HepG2 (cell line): ENCODE results near the gene AHSA1. TPM values are rescaled to one million over a fixed set of nuclear protein-coding genes. Genes with fewer than 3 reads are reported as not detected.
A peak's percentile ranks its signal among the peaks of the same experiment; 100 is the strongest.

Experiments used
- CCDC6 ChIP-seq: sonication (generic); formaldehyde crosslinking; IDR thresholded peaks from 2 replicates; pipeline ENCODE4 v1.8.1; 2022; ENCODE audit warnings: mild to moderate bottlenecking, missing genetic modification reagents, moderate library complexity
- GABPA ChIP-seq, 2 experiments: IDR thresholded peaks; 2 replicates each; pipeline ENCODE4 v1.6.1; 2011 to 2016; ENCODE audit warnings: low read depth in 2 of 2, low read length in 1 of 2, missing biosample characterization in 1 of 2, missing genetic modification characterization in 1 of 2
- GMEB2 ChIP-seq: IDR thresholded peaks from 2 replicates; pipeline ENCODE4 v1.6.1; 2016; ENCODE audit warnings: missing biosample characterization, missing genetic modification reagents, low read depth
- HMGXB4 ChIP-seq, 2 experiments: sonication (generic) in 1 of 2; formaldehyde crosslinking in 1 of 2; IDR thresholded peaks; 2 replicates each; pipeline versions ENCODE4 v1.4.0 to v1.6.1; 2018 to 2020; ENCODE audit warnings: missing genetic modification reagents in 2 of 2, borderline replicate concordance in 1 of 2, low read depth in 1 of 2, mild to moderate bottlenecking in 1 of 2, missing biosample characterization in 1 of 2
- JUNB ChIP-seq: sonication (generic); formaldehyde crosslinking; IDR thresholded peaks from 2 replicates; pipeline ENCODE4 v1.8.0; 2022; ENCODE audit warnings: missing genetic modification reagents, mild to moderate bottlenecking, borderline replicate concordance
- MTF1 ChIP-seq: sonication (generic); formaldehyde crosslinking; IDR thresholded peaks from 2 replicates; pipeline ENCODE4 v1.5.0; 2020; ENCODE audit warnings: missing genetic modification reagents
- MTF2 ChIP-seq: sonication (generic); formaldehyde crosslinking; IDR thresholded peaks from 2 replicates; pipeline ENCODE4 v1.5.0; 2020; ENCODE audit warnings: missing genetic modification reagents, borderline replicate concordance
- PCBP2 ChIP-seq: fragments of 200-400 bp; formaldehyde crosslinking; optimal IDR thresholded peaks from 2 replicates; pipeline ENCODE3; 2018; ENCODE audit warnings: low read length, low read depth; ENCODE audit not compliant: poor library complexity, severe bottlenecking
- PHF5A ChIP-seq: IDR thresholded peaks from one replicate; pipeline ENCODE4 v1.6.1; 2018; ENCODE audit warnings: low read depth, missing genetic modification reagents; ENCODE audit not compliant: unreplicated experiment
- RBFOX2 ChIP-seq: fragments of 200-400 bp; formaldehyde crosslinking; IDR thresholded peaks from 2 replicates; pipeline ENCODE4 v1.6.1; 2017; ENCODE audit warnings: low read depth, mild to moderate bottlenecking, low read length
- TBP ChIP-seq: sonication (generic); formaldehyde crosslinking; IDR thresholded peaks from 2 replicates; pipeline ENCODE4 v1.5.0; 2020; ENCODE audit warnings: missing genetic modification reagents
- ZBTB1 ChIP-seq: sonication (generic); formaldehyde crosslinking; IDR thresholded peaks from 2 replicates; pipeline ENCODE4 v1.4.0; 2020; ENCODE audit warnings: missing genetic modification reagents, borderline replicate concordance
- ZBTB44 ChIP-seq: sonication (generic); formaldehyde crosslinking; IDR thresholded peaks from 2 replicates; pipeline ENCODE4 v1.4.0; 2020; ENCODE audit warnings: missing genetic modification reagents
- ZBTB7B ChIP-seq: sonication (generic); formaldehyde crosslinking; IDR thresholded peaks from 2 replicates; pipeline ENCODE4 v1.4.0; 2020; ENCODE audit warnings: missing genetic modification reagents
- ZC3H13 ChIP-seq: sonication (generic); formaldehyde crosslinking; IDR thresholded peaks from 2 replicates; pipeline ENCODE4 v1.8.1; 2023; ENCODE audit warnings: mild to moderate bottlenecking, missing genetic modification reagents, moderate library complexity
- ZNF280B ChIP-seq: sonication (generic); formaldehyde crosslinking; IDR thresholded peaks from 2 replicates; pipeline ENCODE4 v1.5.0; 2020; ENCODE audit warnings: missing genetic modification reagents, mild to moderate bottlenecking, borderline replicate concordance
- ZNF513 ChIP-seq: sonication (generic); formaldehyde crosslinking; conservative IDR thresholded peaks from 2 replicates; pipeline ENCODE4 v1.5.0; 2020; ENCODE audit warnings: missing genetic modification reagents
- ZNF550 ChIP-seq: sonication (generic); formaldehyde crosslinking; IDR thresholded peaks from 2 replicates; pipeline ENCODE4 v1.4.0; 2020; ENCODE audit warnings: mild to moderate bottlenecking, missing genetic modification reagents, borderline replicate concordance
- ZNF563 ChIP-seq: sonication (generic); formaldehyde crosslinking; IDR thresholded peaks from 2 replicates; pipeline ENCODE4 v1.8.0; 2022; ENCODE audit warnings: mild to moderate bottlenecking, moderate library complexity, missing genetic modification reagents
- polyA plus RNA-seq, 8 experiments: library from polyadenylated mRNA; depleted of rRNA in 3 of 8; stranded (reverse) in 7 of 8; unstranded in 1 of 8; fragments of >200 nt; fragmentation: Illumina TruSeq in 4 of 8; extraction: Trizol in 4 of 8; gene quantifications; 2 replicates each; pipeline versions ENCODE4 v1.2.1 to v1.2.3, GENCODE V29; 2011 to 2016; ENCODE audit warnings: low read depth in 4 of 8, missing spikeins in 1 of 8, mixed read lengths in 1 of 8; ENCODE audit not compliant: insufficient read depth in 1 of 8
- total RNA-seq, 5 experiments: library from RNA; depleted of rRNA; stranded (reverse); fragments of >200 nt; fragmentation: Illumina TruSeq; extraction: Trizol; gene quantifications; 2 replicates each; pipeline ENCODE4 v1.2.3, GENCODE V29; 2016; ENCODE audit warnings: low read depth in 1 of 5

AHSA1 gene
- total and polyA plus RNA-seq, 2 of the 13 experiments (the other 11 are each of a cell fraction or from before 2014, with no cell fraction given), result 113 to 241 TPM

GRCh38 chr14:77498120-77498979 is 40.5 kb downstream of the AHSA1 start, which contains the start of gene ISM2 (continued):
- no peak for TF ChIP-seq ZBTB44 (CRISPR knock-in tag)
- no peak for TF ChIP-seq GABPA (IDR thresholded peaks at IDR 0.05; ENCODE audit: low read depth, low read length)
- TF ChIP-seq GABPA (CRISPR knock-in tag; IDR thresholded peaks at IDR 0.05; ENCODE audit: low read depth), result no peak
- TF ChIP-seq ZBTB1 (CRISPR knock-in tag), result no peak
- TF ChIP-seq PHF5A (CRISPR knock-in tag), result no peak
- TF ChIP-seq ZC3H13 (CRISPR knock-in tag), result no peak; the same call in 1 of the 2 replicates
- TF ChIP-seq MTF1 (CRISPR knock-in tag), result no peak
- TF ChIP-seq ZNF513 (CRISPR knock-in tag), result no peak
- no peak for TF ChIP-seq TBP (CRISPR knock-in tag)
- TF ChIP-seq GMEB2 (CRISPR knock-in tag), result no peak
- TF ChIP-seq MTF2 (CRISPR knock-in tag), result no peak
- no peak for TF ChIP-seq PCBP2
- TF ChIP-seq ZBTB7B (CRISPR knock-in tag), result peak; percentile 28; the same call in 1 of the 2 replicates
- peak in 1 of 2 experiments; percentile 70; a peak in 3 of 4 replicates for TF ChIP-seq HMGXB4 (CRISPR knock-in tag; IDR thresholded peaks at IDR 0.05; ENCODE audit: borderline replicate concordance in 1 of 2, low read depth in 1 of 2)
- TF ChIP-seq JUNB (CRISPR knock-in tag), result no peak
- peak; percentile 65 for TF ChIP-seq ZNF563
- peak; percentile 59; the same call in 1 of the 2 replicates for TF ChIP-seq RBFOX2
- TF ChIP-seq ZNF550, result no peak
- no peak for TF ChIP-seq ZNF280B (CRISPR knock-in tag)
- peak; percentile 75; the same call in 1 of the 2 replicates for TF ChIP-seq CCDC6 (CRISPR knock-in tag)
